Astrocyte (in vitro differentiated cells and primary cell): ENCODE data around the gene RIOK3.

ENCODE experiments used
- CTCF ChIP-seq: IDR thresholded peaks from 2 replicates; pipeline ENCODE4 v1.5.1; 2011; ENCODE audit warnings: low read depth, mild to moderate bottlenecking, inconsistent platforms, low read length, moderate library complexity; ENCODE audit not compliant: insufficient read depth
- EZH2 ChIP-seq: IDR thresholded peaks from 2 replicates; pipeline ENCODE4 v1.6.1; 2012; ENCODE audit warnings: mild to moderate bottlenecking, low read length, inconsistent platforms; ENCODE audit not compliant: insufficient read depth

GRCh38 chr18:23524213-23524707, 71.2 kb downstream of the RIOK3 start:
- TF ChIP-seq CTCF (no peak), EZH2 (no peak)
